HEK293 (cell line): ENCODE measurements around the gene S100A4.
A peak's percentile ranks its signal among the peaks of the same experiment; 100 is the strongest.

Source experiments
- CTCF ChIA-PET: fragments of 350-600 bp; formaldehyde crosslinking; extraction: SDS; loops from one replicate; lab custom pipeline; 2021; ENCODE audit warnings: antibody characterized with exemption; lab: Yijun Ruan, JAX
- POLR2A ChIA-PET: fragments of 300-600 bp; formaldehyde crosslinking; extraction: SDS; loops from one replicate; lab custom pipeline; 2020; ENCODE audit warnings: antibody characterized with exemption, inconsistent platforms; lab: Yijun Ruan, JAX
- H3K27ac ChIP-seq: fragments of 200-500 bp; sonication (Bioruptor generic); 2 replicates; pipeline ENCODE4 v1.5.1; 2014; ENCODE audit warnings: low read depth, low read length, control low read depth, inconsistent platforms; ENCODE audit errors: extremely low read depth
- H3K36me3 ChIP-seq, 2 experiments: fragments of 200-500 bp in 1 of 2; sonication (Bioruptor generic) in 1 of 2; 1 replicate in 1 of 2; 2 replicates in 1 of 2; pipeline ENCODE4 v1.5.1; 2014 to 2017; ENCODE audit warnings: inconsistent platforms in 2 of 2, low read length in 2 of 2; ENCODE audit not compliant: control insufficient read depth in 2 of 2, insufficient read depth in 1 of 2
- H3K4me1 ChIP-seq: fragments of 200-500 bp; sonication (Bioruptor generic); 2 replicates; pipeline ENCODE4 v1.5.1; 2014; ENCODE audit warnings: mild to moderate bottlenecking, low read length, inconsistent platforms; ENCODE audit not compliant: control insufficient read depth, insufficient read depth
- H3K4me3 ChIP-seq: 2 replicates; pipeline ENCODE4 v1.5.1; 2011; ENCODE audit warnings: low read depth, mild to moderate bottlenecking, control low read depth, low read length, moderate library complexity
- H3K9me3 ChIP-seq: fragments of 200-500 bp; sonication (Bioruptor generic); 2 replicates; pipeline ENCODE4 v1.5.1; 2014; ENCODE audit warnings: low read depth, low read length, inconsistent platforms; ENCODE audit not compliant: control insufficient read depth, insufficient read depth
- GLIS1 ChIP-seq: fragments of 450-650 bp; formaldehyde crosslinking; IDR thresholded peaks from 2 replicates; pipeline ENCODE4 v1.5.1; 2016; ENCODE audit warnings: missing biosample characterization, missing genetic modification characterization
- GLIS2 ChIP-seq: fragments of 450-650 bp; formaldehyde crosslinking; IDR thresholded peaks from 2 replicates; pipeline ENCODE4 v1.5.1; 2016; ENCODE audit warnings: missing biosample characterization, missing genetic modification characterization
- KLF1 ChIP-seq: fragments of 450-650 bp; formaldehyde crosslinking; IDR thresholded peaks from 2 replicates; pipeline ENCODE4 v1.5.1; 2016; ENCODE audit warnings: missing biosample characterization, missing genetic modification characterization
- KLF16 ChIP-seq: fragments of 450-650 bp; formaldehyde crosslinking; IDR thresholded peaks from 2 replicates; pipeline ENCODE4 v1.5.1; 2017; ENCODE audit warnings: missing biosample characterization, missing genetic modification characterization
- SP2 ChIP-seq: fragments of 450-650 bp; formaldehyde crosslinking; IDR thresholded peaks from 2 replicates; pipeline ENCODE4 v1.5.1; 2016; ENCODE audit warnings: missing biosample characterization, missing genetic modification characterization
- SP3 ChIP-seq: fragments of 450-650 bp; formaldehyde crosslinking; IDR thresholded peaks from 2 replicates; pipeline ENCODE4 v1.5.1; 2016; ENCODE audit warnings: missing biosample characterization, missing genetic modification characterization
- SP7 ChIP-seq: fragments of 450-650 bp; formaldehyde crosslinking; IDR thresholded peaks from 2 replicates; pipeline ENCODE4 v1.5.1; 2016; ENCODE audit warnings: missing biosample characterization, missing genetic modification characterization
- TRIM28 ChIP-seq: IDR thresholded peaks from 2 replicates; pipeline ENCODE4 v1.6.1; 2011; ENCODE audit warnings: low read length, control low read depth, borderline replicate concordance
- ZBTB17 ChIP-seq: fragments of 450-650 bp; formaldehyde crosslinking; IDR thresholded peaks from 2 replicates; pipeline ENCODE4 v1.5.1; 2016; ENCODE audit warnings: missing biosample characterization, missing genetic modification characterization
- ZBTB48 ChIP-seq: fragments of 450-650 bp; formaldehyde crosslinking; IDR thresholded peaks from 2 replicates; pipeline ENCODE4 v1.5.1; 2016; ENCODE audit warnings: missing biosample characterization, missing genetic modification characterization
- ZBTB8A ChIP-seq: fragments of 450-650 bp; formaldehyde crosslinking; IDR thresholded peaks from 2 replicates; pipeline ENCODE4 v1.5.1; 2016; ENCODE audit warnings: missing biosample characterization, missing genetic modification characterization
- ZFHX2 ChIP-seq: fragments of 450-650 bp; formaldehyde crosslinking; conservative IDR thresholded peaks from 2 replicates; pipeline ENCODE4 v1.5.1; 2016; ENCODE audit warnings: missing biosample characterization, missing genetic modification characterization
- ZIC2 ChIP-seq: fragments of 450-650 bp; formaldehyde crosslinking; IDR thresholded peaks from 2 replicates; pipeline ENCODE4 v1.5.1; 2016; ENCODE audit warnings: missing biosample characterization, missing genetic modification characterization
- ZNF157 ChIP-seq: fragments of 450-650 bp; formaldehyde crosslinking; IDR thresholded peaks from 2 replicates; pipeline ENCODE4 v1.5.1; 2016; ENCODE audit warnings: missing biosample characterization, missing genetic modification characterization
- ZNF366 ChIP-seq: fragments of 450-650 bp; formaldehyde crosslinking; conservative IDR thresholded peaks from 2 replicates; pipeline ENCODE4 v1.5.1; 2016; ENCODE audit warnings: missing biosample characterization, missing genetic modification characterization
- ZNF394 ChIP-seq: fragments of 450-650 bp; formaldehyde crosslinking; IDR thresholded peaks from 2 replicates; pipeline ENCODE4 v1.5.1; 2016; ENCODE audit warnings: missing biosample characterization, missing genetic modification characterization, mild to moderate bottlenecking, moderate library complexity, borderline replicate concordance
- ZNF514 ChIP-seq: fragments of 450-650 bp; formaldehyde crosslinking; IDR thresholded peaks from 2 replicates; pipeline ENCODE4 v1.5.1; 2016; ENCODE audit warnings: missing biosample characterization, missing genetic modification characterization
- ZNF571 ChIP-seq: fragments of 450-650 bp; formaldehyde crosslinking; IDR thresholded peaks from 2 replicates; pipeline ENCODE4 v1.5.0; 2017; ENCODE audit warnings: missing biosample characterization, missing genetic modification characterization
- ZNF600 ChIP-seq: fragments of 450-650 bp; formaldehyde crosslinking; IDR thresholded peaks from 2 replicates; pipeline ENCODE4 v1.5.1; 2016; ENCODE audit warnings: missing biosample characterization, missing genetic modification characterization
- ZNF623 ChIP-seq: fragments of 450-650 bp; formaldehyde crosslinking; IDR thresholded peaks from 2 replicates; pipeline ENCODE4 v1.5.1; 2016; ENCODE audit warnings: missing biosample characterization, missing genetic modification characterization
- ZNF660 ChIP-seq: fragments of 450-650 bp; IDR thresholded peaks from 2 replicates; pipeline ENCODE4 v1.5.1; 2018; ENCODE audit warnings: missing biosample characterization, mild to moderate bottlenecking, missing genetic modification characterization
- TF ChIP-seq, protein P1 (sequence below): sonication (generic); formaldehyde crosslinking; IDR thresholded peaks from 2 replicates; pipeline ENCODE4 v1.8.1; 2022; ENCODE audit warnings: mild to moderate bottlenecking, moderate library complexity, missing genetic modification reagents
- TF ChIP-seq, protein P2 (sequence below): fragments of 450-650 bp; formaldehyde crosslinking; IDR thresholded peaks from 2 replicates; pipeline ENCODE4 v1.5.1; 2016; ENCODE audit warnings: missing biosample characterization, missing genetic modification characterization
- TF ChIP-seq, protein P3 (sequence below): fragments of 450-650 bp; formaldehyde crosslinking; IDR thresholded peaks from 2 replicates; pipeline ENCODE4 v1.5.1; 2016; ENCODE audit warnings: missing biosample characterization, missing genetic modification characterization
- TF ChIP-seq, protein P4 (sequence below): fragments of 450-650 bp; formaldehyde crosslinking; IDR thresholded peaks from 2 replicates; pipeline ENCODE4 v1.5.1; 2016; ENCODE audit warnings: missing biosample characterization, missing genetic modification characterization
- TF ChIP-seq, protein P5 (sequence below): fragments of 450-650 bp; formaldehyde crosslinking; IDR thresholded peaks from 2 replicates; pipeline ENCODE4 v1.5.1; 2016; ENCODE audit warnings: missing biosample characterization, missing genetic modification characterization

The S100A4 gene

DNA sequence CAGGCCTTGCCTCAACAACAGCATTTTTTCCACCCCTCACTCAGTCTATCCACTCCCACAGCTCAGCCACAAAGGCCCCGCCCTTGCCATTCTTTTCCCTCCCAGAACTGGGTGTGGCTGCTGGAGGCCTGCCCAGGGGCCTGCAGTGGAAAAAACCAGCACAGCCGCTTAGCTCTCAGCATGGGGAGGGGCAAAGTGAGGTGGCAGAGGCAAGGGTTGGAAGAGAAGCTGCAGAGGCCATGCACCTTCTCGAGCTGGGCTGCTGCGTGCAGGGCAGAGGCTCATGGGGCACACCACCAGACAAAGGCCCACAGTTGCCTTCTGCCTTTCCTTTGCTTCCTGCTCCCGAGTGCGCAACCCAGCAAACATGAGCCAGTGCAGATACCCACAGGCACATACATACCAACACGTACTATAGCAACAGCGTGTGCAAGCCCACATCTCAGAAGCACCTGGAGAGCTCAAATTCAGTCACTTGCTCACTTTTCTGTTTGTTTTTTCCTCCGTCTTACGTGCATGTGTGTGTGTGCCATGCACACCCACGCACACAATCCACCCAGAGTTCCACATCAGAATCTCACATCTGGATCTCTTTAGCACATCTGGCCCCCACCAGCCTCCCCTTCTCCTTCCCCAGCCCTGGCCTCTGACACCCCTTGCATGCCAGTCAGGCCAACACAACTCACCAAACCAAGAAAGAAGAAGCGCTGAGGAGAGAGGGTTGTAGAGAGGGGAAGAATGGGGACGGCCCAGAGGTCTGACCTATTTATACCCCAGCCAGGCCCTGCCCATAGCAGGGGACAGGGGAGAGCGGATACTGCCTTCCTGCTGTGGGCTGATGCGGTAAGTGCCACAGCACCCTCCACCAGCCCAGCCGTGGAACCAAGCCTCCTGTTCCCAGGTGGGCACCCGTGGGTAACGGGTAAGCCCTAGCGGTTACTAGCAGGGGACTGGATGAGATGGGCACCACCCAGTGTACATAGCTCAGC is at the start of gene S100A4:
S100A4 (minus strand) TSS at position 740 of the 989 bp plus-strand sequence. CDS start 1,012 bp downstream, outside the sequence.
- peak within 1 kb of the TSS; percentile 11; the same call in 1 of the 2 replicates for H3K27ac ChIP-seq
- CTCF ChIA-PET, result interaction anchor here (0.6 to 4.1 kb wide), 10 partner anchors 9 to 830 kb away, joined by 3 to 26 read pairs (median 4); partner anchors contain the start of gene S100A13
- no peak within 1 kb of the TSS for H3K4me3 ChIP-seq
- H3K4me1 ChIP-seq, result peaks cover 2% of the 10 kb centered on the region; the same call in 1 of the 2 replicates
- POLR2A ChIA-PET, result interaction anchor here (0.7 to 2.1 kb wide), 10 partner anchors 10 to 93 kb away, joined by 3 to 27 read pairs (median 4); partner anchors contain the start of genes CHTOP, S100A13, S100A2 and S100A6
- no peaks in the 10 kb centered on the region for H3K9me3 ChIP-seq
- H3K36me3 ChIP-seq, result no peaks in the 10 kb centered on the region
- TF ChIP-seq, protein P1, sequence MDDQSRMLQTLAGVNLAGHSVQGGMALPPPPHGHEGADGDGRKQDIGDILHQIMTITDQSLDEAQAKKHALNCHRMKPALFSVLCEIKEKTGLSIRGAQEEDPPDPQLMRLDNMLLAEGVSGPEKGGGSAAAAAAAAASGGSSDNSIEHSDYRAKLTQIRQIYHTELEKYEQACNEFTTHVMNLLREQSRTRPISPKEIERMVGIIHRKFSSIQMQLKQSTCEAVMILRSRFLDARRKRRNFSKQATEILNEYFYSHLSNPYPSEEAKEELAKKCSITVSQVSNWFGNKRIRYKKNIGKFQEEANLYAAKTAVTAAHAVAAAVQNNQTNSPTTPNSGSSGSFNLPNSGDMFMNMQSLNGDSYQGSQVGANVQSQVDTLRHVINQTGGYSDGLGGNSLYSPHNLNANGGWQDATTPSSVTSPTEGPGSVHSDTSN (CRISPR knock-in tag), result no peak
- peak; percentile 35; the same call in 1 of the 2 replicates for TF ChIP-seq GLIS1 (tag by site-specific recombination)
- TF ChIP-seq SP3 (tag by site-specific recombination), result peak; percentile 78
- peak; percentile 94 for TF ChIP-seq KLF1 (tag by site-specific recombination)
- TF ChIP-seq ZNF571 (tag by site-specific recombination), result no peak
- TF ChIP-seq ZBTB17 (tag by site-specific recombination), result peak; percentile 62
- no peak for TF ChIP-seq ZNF514
- peak; percentile 84 for TF ChIP-seq SP2 (tag by site-specific recombination)
- TF ChIP-seq, protein P2, sequence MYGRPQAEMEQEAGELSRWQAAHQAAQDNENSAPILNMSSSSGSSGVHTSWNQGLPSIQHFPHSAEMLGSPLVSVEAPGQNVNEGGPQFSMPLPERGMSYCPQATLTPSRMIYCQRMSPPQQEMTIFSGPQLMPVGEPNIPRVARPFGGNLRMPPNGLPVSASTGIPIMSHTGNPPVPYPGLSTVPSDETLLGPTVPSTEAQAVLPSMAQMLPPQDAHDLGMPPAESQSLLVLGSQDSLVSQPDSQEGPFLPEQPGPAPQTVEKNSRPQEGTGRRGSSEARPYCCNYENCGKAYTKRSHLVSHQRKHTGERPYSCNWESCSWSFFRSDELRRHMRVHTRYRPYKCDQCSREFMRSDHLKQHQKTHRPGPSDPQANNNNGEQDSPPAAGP, result peak; percentile 63; the same call in 1 of the 2 replicates
- no peak for TF ChIP-seq ZNF157
- TF ChIP-seq ZNF394 (tag by site-specific recombination), result peak; percentile 31; the same call in 1 of the 2 replicates
- TF ChIP-seq TRIM28, result peak; percentile 67; the same call in 1 of the 2 replicates
- TF ChIP-seq, protein P3, sequence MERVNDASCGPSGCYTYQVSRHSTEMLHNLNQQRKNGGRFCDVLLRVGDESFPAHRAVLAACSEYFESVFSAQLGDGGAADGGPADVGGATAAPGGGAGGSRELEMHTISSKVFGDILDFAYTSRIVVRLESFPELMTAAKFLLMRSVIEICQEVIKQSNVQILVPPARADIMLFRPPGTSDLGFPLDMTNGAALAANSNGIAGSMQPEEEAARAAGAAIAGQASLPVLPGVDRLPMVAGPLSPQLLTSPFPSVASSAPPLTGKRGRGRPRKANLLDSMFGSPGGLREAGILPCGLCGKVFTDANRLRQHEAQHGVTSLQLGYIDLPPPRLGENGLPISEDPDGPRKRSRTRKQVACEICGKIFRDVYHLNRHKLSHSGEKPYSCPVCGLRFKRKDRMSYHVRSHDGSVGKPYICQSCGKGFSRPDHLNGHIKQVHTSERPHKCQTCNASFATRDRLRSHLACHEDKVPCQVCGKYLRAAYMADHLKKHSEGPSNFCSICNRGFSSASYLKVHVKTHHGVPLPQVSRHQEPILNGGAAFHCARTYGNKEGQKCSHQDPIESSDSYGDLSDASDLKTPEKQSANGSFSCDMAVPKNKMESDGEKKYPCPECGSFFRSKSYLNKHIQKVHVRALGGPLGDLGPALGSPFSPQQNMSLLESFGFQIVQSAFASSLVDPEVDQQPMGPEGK (tag by site-specific recombination), result peak; percentile 68
- TF ChIP-seq ZNF623, result no peak
- 0 out of 2 replicates have a peak, but pooled peaks have one; percentile 7 for TF ChIP-seq ZIC2
- TF ChIP-seq ZNF366 (tag by site-specific recombination), result peak; percentile 61
- TF ChIP-seq, protein P4, sequence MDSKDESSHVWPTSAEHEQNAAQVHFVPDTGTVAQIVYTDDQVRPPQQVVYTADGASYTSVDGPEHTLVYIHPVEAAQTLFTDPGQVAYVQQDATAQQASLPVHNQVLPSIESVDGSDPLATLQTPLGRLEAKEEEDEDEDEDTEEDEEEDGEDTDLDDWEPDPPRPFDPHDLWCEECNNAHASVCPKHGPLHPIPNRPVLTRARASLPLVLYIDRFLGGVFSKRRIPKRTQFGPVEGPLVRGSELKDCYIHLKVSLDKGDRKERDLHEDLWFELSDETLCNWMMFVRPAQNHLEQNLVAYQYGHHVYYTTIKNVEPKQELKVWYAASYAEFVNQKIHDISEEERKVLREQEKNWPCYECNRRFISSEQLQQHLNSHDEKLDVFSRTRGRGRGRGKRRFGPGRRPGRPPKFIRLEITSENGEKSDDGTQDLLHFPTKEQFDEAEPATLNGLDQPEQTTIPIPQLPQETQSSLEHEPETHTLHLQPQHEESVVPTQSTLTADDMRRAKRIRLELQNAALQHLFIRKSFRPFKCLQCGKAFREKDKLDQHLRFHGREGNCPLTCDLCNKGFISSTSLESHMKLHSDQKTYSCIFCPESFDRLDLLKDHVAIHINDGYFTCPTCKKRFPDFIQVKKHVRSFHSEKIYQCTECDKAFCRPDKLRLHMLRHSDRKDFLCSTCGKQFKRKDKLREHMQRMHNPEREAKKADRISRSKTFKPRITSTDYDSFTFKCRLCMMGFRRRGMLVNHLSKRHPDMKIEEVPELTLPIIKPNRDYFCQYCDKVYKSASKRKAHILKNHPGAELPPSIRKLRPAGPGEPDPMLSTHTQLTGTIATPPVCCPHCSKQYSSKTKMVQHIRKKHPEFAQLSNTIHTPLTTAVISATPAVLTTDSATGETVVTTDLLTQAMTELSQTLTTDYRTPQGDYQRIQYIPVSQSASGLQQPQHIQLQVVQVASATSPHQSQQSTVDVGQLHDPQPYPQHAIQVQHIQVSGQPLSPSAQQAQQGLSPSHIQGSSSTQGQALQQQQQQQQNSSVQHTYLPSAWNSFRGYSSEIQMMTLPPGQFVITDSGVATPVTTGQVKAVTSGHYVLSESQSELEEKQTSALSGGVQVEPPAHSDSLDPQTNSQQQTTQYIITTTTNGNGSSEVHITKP (tag by site-specific recombination), result peak; percentile 89
- TF ChIP-seq, protein P5, sequence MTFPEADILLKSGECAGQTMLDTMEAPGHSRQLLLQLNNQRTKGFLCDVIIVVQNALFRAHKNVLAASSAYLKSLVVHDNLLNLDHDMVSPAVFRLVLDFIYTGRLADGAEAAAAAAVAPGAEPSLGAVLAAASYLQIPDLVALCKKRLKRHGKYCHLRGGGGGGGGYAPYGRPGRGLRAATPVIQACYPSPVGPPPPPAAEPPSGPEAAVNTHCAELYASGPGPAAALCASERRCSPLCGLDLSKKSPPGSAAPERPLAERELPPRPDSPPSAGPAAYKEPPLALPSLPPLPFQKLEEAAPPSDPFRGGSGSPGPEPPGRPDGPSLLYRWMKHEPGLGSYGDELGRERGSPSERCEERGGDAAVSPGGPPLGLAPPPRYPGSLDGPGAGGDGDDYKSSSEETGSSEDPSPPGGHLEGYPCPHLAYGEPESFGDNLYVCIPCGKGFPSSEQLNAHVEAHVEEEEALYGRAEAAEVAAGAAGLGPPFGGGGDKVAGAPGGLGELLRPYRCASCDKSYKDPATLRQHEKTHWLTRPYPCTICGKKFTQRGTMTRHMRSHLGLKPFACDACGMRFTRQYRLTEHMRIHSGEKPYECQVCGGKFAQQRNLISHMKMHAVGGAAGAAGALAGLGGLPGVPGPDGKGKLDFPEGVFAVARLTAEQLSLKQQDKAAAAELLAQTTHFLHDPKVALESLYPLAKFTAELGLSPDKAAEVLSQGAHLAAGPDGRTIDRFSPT, result peak; percentile 84
- TF ChIP-seq KLF16 (tag by site-specific recombination), result no peak
- peak; percentile 51 for TF ChIP-seq ZBTB8A (tag by site-specific recombination)
- TF ChIP-seq SP7 (tag by site-specific recombination), result peak; percentile 38; the same call in 1 of the 2 replicates
- TF ChIP-seq ZBTB48 (tag by site-specific recombination), result peak; percentile 96
- TF ChIP-seq GLIS2 (tag by site-specific recombination), result peak; percentile 84
- 0 out of 2 replicates have a peak, but pooled peaks have one; percentile 30 for TF ChIP-seq ZFHX2 (tag by site-specific recombination)
- peak; percentile 85 for TF ChIP-seq ZNF600
- TF ChIP-seq ZNF660 (tag by site-specific recombination), result peak; percentile 37; the same call in 1 of the 2 replicates
